ENCODE results near the gene MYMK. TPM values are rescaled to one million over a fixed set of nuclear protein-coding genes. Genes with fewer than 3 reads are reported as not detected.

Gene MYMK
- total RNA-seq, 1 donor from 2014 or later: not detected

DNA sequence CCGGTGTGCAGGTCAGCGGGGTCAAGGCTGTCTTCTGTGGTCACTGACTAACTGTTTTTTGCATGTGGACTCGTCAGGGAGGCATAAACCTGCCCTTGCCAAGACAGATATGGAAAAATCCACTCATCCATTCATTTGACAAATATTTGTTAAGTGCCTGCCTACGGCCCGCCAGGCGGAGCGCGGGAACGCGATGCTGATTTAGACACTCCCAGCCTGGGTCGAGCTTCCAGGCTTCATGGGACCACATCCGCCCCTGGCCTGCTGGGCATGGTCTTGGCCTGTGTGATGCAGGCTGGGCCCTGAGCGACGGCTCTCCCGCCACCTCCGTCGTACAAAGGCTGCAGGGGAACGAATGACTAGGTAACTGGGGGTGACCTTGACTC is 18.1 kb downstream of the MYMK start:
- DNase-seq (ENCODE audit: low spot score in 2 of 2, unreplicated experiment in 2 of 2): no peak
- Mint-ChIP-seq H3K9me3 (peaks cover 16% of the 10 kb centered on the region), H3K4me1 (peaks cover 26% of the 10 kb centered on the region), H3K36me3 (no peaks in the 10 kb centered on the region), H3K27me3 (ENCODE audit: low read depth) (no peaks in the 10 kb centered on the region), H3K27ac (no peak overlapping the region), H3K4me3 (no peak overlapping the region)
- TF ChIP-seq, protein P1, sequence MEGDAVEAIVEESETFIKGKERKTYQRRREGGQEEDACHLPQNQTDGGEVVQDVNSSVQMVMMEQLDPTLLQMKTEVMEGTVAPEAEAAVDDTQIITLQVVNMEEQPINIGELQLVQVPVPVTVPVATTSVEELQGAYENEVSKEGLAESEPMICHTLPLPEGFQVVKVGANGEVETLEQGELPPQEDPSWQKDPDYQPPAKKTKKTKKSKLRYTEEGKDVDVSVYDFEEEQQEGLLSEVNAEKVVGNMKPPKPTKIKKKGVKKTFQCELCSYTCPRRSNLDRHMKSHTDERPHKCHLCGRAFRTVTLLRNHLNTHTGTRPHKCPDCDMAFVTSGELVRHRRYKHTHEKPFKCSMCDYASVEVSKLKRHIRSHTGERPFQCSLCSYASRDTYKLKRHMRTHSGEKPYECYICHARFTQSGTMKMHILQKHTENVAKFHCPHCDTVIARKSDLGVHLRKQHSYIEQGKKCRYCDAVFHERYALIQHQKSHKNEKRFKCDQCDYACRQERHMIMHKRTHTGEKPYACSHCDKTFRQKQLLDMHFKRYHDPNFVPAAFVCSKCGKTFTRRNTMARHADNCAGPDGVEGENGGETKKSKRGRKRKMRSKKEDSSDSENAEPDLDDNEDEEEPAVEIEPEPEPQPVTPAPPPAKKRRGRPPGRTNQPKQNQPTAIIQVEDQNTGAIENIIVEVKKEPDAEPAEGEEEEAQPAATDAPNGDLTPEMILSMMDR (IDR thresholded peaks at IDR 0.05; ENCODE audit: unreplicated experiment): no peak

DNA sequence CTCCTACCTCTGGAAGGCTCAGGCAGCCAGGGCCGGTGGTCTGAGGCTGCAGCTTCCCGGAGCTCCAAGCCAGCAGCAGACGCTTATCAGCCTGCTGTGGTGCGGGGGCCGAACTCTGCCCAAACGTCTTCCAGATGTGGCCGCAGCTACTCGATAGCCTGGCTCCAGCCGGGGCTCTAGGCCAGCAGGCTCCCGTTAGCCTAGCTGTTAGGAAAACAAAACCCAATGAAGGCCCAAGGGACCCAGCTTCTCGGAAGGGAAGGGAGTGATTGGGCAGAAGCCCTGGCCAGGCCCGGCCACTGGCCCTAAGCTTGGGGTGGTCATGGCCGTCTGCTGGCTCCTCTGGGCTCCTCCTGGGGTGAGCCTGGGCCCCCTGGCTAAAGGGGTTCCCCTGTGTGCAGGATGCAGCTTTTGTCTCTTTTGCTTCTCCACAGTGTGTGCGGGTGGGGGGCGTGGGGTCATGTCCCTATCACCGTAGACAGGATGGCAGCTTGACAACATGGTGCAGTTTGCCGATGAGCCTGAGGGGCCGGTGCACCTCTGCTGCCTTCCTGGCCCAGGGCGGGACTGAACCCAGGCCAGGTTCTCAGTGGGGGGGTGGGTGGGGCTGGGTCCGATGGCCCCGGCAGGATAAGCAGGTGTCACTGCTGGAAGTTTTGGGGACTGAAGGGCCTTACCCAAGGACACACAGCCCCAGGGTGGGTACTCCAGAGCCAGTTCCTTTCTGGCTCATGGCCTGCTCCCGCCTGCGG is 18.7 kb downstream of the MYMK start:
- Mint-ChIP-seq H3K9me3 (peaks cover 22% of the 10 kb centered on the region), H3K36me3 (no peaks in the 10 kb centered on the region), H3K27ac (no peak overlapping the region), H3K4me1 (peaks cover 26% of the 10 kb centered on the region), H3K4me3 (no peak overlapping the region), H3K27me3 (ENCODE audit: low read depth) (no peaks in the 10 kb centered on the region)
- no peak for DNase-seq (ENCODE audit: low spot score in 2 of 2, unreplicated experiment in 2 of 2)
- TF ChIP-seq, protein P1 (IDR thresholded peaks at IDR 0.05; ENCODE audit: unreplicated experiment): no peak

DNA sequence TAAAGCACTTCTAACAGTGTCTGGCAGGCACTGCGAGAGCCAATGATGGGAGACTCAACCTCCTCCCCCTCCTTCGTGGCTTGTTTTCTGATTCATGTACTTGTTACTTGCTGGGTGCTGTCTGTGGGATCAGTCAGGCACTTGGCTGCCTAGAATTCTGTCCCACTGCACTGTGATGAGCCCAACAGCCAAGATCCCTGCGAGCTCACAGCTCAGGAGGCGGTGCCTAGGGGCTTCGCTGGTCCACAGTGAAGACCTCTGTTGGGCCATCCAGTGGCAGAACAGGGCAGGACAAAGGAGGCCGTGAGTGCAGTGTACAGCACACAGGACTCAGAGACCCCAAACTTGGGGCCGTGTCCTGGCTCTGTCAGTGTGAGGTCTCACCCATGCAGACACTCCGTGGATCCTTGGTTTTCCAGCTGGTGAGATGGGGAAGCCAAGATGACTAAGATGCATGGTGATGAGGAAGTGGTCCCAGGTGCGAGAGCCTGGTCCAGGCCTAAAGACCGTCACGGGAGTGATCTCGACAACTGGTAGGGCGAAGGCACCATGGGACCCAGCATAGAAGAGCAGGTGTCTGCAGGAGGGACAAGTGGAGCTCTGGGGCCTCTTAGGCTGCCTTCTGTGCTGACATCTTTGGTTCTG is 19.5 kb downstream of the MYMK start:
- TF ChIP-seq, protein P1 (IDR thresholded peaks at IDR 0.05; ENCODE audit: unreplicated experiment): no peak
- H3K27me3 Mint-ChIP-seq (ENCODE audit: low read depth): no peaks in the 10 kb centered on the region
- peaks cover 24% of the 10 kb centered on the region for H3K4me1 Mint-ChIP-seq
- no peak overlapping the region for H3K27ac Mint-ChIP-seq
- H3K9me3 Mint-ChIP-seq: peaks cover 24% of the 10 kb centered on the region
- H3K36me3 Mint-ChIP-seq: no peaks in the 10 kb centered on the region
- DNase-seq (ENCODE audit: low spot score in 2 of 2, unreplicated experiment in 2 of 2): no peak
- no peak overlapping the region for H3K4me3 Mint-ChIP-seq

DNA sequence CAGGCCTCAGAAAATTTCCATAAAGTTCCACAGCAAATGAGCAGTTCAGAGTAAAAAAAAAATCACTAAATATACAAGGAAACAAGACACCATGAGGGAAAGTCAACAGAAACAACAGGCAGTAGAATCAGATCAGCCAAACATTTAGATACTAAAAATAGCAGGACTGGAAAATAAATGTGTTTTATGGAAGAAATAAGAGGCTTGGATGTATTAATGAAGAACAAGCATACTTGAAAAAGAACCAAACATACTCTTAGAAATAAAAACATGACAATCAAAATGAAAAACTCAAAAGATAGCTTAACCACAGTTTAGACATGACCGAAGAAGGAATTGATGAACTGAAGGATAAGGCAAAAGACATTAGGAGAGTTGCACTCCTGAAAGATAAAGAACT is 22.6 kb downstream of the MYMK start:
- H3K36me3 Mint-ChIP-seq: no peaks in the 10 kb centered on the region
- H3K27ac Mint-ChIP-seq: no peak overlapping the region
- no peak overlapping the region for H3K4me3 Mint-ChIP-seq
- peaks cover 24% of the 10 kb centered on the region for H3K9me3 Mint-ChIP-seq
- peaks cover 7% of the 10 kb centered on the region for H3K4me1 Mint-ChIP-seq
- no peaks in the 10 kb centered on the region for H3K27me3 Mint-ChIP-seq (ENCODE audit: low read depth)
- TF ChIP-seq, protein P1 (IDR thresholded peaks at IDR 0.05; ENCODE audit: unreplicated experiment): no peak
- DNase-seq (ENCODE audit: low spot score in 2 of 2, unreplicated experiment in 2 of 2): no peak

DNA sequence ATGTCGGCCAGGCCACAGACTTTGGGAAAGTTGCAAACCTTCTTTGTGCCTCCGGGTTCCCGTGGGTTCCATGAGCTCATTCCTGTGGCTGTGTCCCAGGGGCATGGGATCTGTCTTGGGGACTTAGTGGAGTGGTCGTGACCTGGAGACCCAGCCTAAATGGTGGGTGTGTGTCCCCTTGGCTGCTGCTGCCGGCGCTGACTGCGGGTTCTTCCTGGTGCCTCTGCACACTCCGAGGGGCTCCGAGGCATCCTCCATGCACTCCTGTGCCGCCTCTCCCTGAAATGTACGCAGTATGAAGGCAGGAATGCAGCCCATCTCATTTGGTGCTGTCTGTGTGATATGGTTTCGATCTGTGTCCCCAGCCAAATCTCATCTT is 24.9 kb downstream of the MYMK start:
- TF ChIP-seq, protein P1 (IDR thresholded peaks at IDR 0.05; ENCODE audit: unreplicated experiment): no peak
- Mint-ChIP-seq H3K9me3 (peaks cover 24% of the 10 kb centered on the region), H3K27ac (no peak overlapping the region), H3K36me3 (no peaks in the 10 kb centered on the region), H3K4me1 (no peaks in the 10 kb centered on the region), H3K27me3 (ENCODE audit: low read depth) (no peaks in the 10 kb centered on the region), H3K4me3 (no peak overlapping the region)
- DNase-seq (ENCODE audit: low spot score in 2 of 2, unreplicated experiment in 2 of 2): no peak
